Parietal lobe (tissue), 1 donor: ENCODE data around the gene EDDM3A. TPM values are rescaled to one million over a fixed set of nuclear protein-coding genes. Genes with fewer than 3 reads are reported as not detected.

Source experiments
- total RNA-seq: library from RNA; depleted of rRNA; stranded (reverse); fragments of >200 nt; gene quantifications from one replicate; pipeline ENCODE4 v1.2.3, GENCODE V29; 2014

The EDDM3A gene, protein sequence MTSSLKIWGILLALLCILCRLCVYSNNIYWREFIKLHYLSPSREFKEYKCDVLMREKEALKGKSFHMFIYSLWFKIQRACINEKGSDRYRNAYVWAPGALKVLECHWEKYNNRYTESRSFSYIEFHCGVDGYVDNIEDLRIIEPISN
- total RNA-seq, result not detected

GRCh38 chr14:20745571-20746358, at the start of gene EDDM3A:
EDDM3A (plus strand) TSS chr14:20745887; CDS start chr14:20747581, 1,694 bp downstream.

Other genes starting within 250 kb of the EDDM3A start
- gene RNASE10, start 240.3 kb upstream of the EDDM3A start, total RNA-seq, result not detected
- not detected for gene RNASE9, start 184.8 kb upstream of the EDDM3A start, total RNA-seq
- gene RNASE11, start 157.9 kb upstream of the EDDM3A start, total RNA-seq, result not detected
- not detected for gene RNASE12, start 154.5 kb upstream of the EDDM3A start, total RNA-seq
- gene OR6S1, start 104.2 kb upstream of the EDDM3A start, total RNA-seq, result not detected
- gene RNASE4, start 61.3 kb upstream of the EDDM3A start, total RNA-seq, result 2.2 TPM
- 2.2 TPM for gene ANG, start 57.1 kb upstream of the EDDM3A start, total RNA-seq
- gene EDDM3B, start 22.5 kb downstream of the EDDM3A start, total RNA-seq, result not detected
- gene RNASE6, start 35.4 kb downstream of the EDDM3A start, total RNA-seq, result not detected
- gene RNASE1, start 57.0 kb downstream of the EDDM3A start, total RNA-seq, result 7.8 TPM
- gene RNASE3, start 145.5 kb downstream of the EDDM3A start, total RNA-seq, result not detected
- not detected for gene RNASE2, start 209.6 kb downstream of the EDDM3A start, total RNA-seq
- 47.0 TPM for gene METTL17, start 244.1 kb downstream of the EDDM3A start, total RNA-seq